ENCODE measurements around the gene GSPT1.

GRCh38 chr16:11876306-11876705, 39.5 kb downstream of the GSPT1 start:
- TF ChIP-seq POLR2AphosphoS5 (IDR thresholded peaks at IDR 0.05; ENCODE audit: low read depth, low read length) (no peak), FOXP2 (optimal IDR thresholded peaks at IDR 0.05; ENCODE audit: borderline replicate concordance, extremely low read depth, extremely low read length, insufficient read depth) (no peak), TAF1 (IDR thresholded peaks at IDR 0.05; ENCODE audit: borderline replicate concordance, insufficient read depth, low read length) (no peak), REST (IDR thresholded peaks at IDR 0.05; ENCODE audit: insufficient read depth in 1 of 2, low read depth in 2 of 2, low read length in 2 of 2) (no peak)
